ENCODE data around the gene GPR42. TPM values are rescaled to one million over a fixed set of nuclear protein-coding genes. Genes with fewer than 3 reads are reported as not detected.

Gene GPR42
- total RNA-seq, 1 donor from 2014 or later = not detected

- TF ChIP-seq CTCF (IDR thresholded peaks at IDR 0.05) = no peak
- no peaks in the 10 kb centered on the region for H3K4me1 ChIP-seq
- H3K36me3 ChIP-seq = no peaks in the 10 kb centered on the region
- intact Hi-C loops (cut with DNase I) = no loop called here
- DNase-seq = no peak
- H3K27me3 ChIP-seq = peaks cover 17% of the 10 kb centered on the region
- no peak for ATAC-seq
- no peak overlapping the region for H3K27ac ChIP-seq
- no peaks in the 10 kb centered on the region for H3K9me3 ChIP-seq
- no peak overlapping the region for H3K4me3 ChIP-seq
Observed at GRCh38 chr19:35330475-35330874, 40.4 kb upstream of the GPR42 start.

- intact Hi-C loops (cut with DNase I) = no loop called here
- Histone ChIP-seq H3K27me3 (peaks cover 17% of the 10 kb centered on the region), H3K9me3 (no peaks in the 10 kb centered on the region), H3K4me1 (no peaks in the 10 kb centered on the region), H3K27ac (no peak overlapping the region), H3K4me3 (no peak overlapping the region), H3K36me3 (no peaks in the 10 kb centered on the region)
- no peak for DNase-seq
- no peak for TF ChIP-seq CTCF (IDR thresholded peaks at IDR 0.05)
- ATAC-seq = no peak
Observed at GRCh38 chr19:35331551-35332214, 39.2 kb upstream of the GPR42 start.

GRCh38 chr19:35332817-35333216, 38.1 kb upstream of the GPR42 start:
- no peak for TF ChIP-seq CTCF (IDR thresholded peaks at IDR 0.05)
- no peak overlapping the region for H3K4me3 ChIP-seq
- no peaks in the 10 kb centered on the region for H3K4me1 ChIP-seq
- ATAC-seq (no peak), DNase-seq (no peak)
- H3K9me3 ChIP-seq = no peaks in the 10 kb centered on the region
- H3K27me3 ChIP-seq = peaks cover 17% of the 10 kb centered on the region
- intact Hi-C loops (cut with DNase I) = no loop called here
- H3K27ac ChIP-seq = no peak overlapping the region
- no peaks in the 10 kb centered on the region for H3K36me3 ChIP-seq

GRCh38 chr19:35334144-35334753, 36.6 kb upstream of the GPR42 start:
- Histone ChIP-seq H3K27ac (no peak overlapping the region), H3K4me1 (no peaks in the 10 kb centered on the region), H3K4me3 (no peak overlapping the region), H3K27me3 (peaks cover 17% of the 10 kb centered on the region), H3K9me3 (no peaks in the 10 kb centered on the region), H3K36me3 (no peaks in the 10 kb centered on the region)
- ATAC-seq (no peak), DNase-seq (no peak)
- intact Hi-C loops (cut with DNase I) = no loop called here
- TF ChIP-seq CTCF (IDR thresholded peaks at IDR 0.05) = no peak

GRCh38 chr19:35336166-35336955, 34.5 kb upstream of the GPR42 start:
- Histone ChIP-seq H3K27me3 (peaks cover 8% of the 10 kb centered on the region), H3K9me3 (no peaks in the 10 kb centered on the region), H3K4me1 (no peaks in the 10 kb centered on the region), H3K27ac (no peak overlapping the region), H3K4me3 (no peak overlapping the region), H3K36me3 (no peaks in the 10 kb centered on the region)
- no peak for ATAC-seq
- TF ChIP-seq CTCF (IDR thresholded peaks at IDR 0.05) = no peak
- no peak for DNase-seq
- intact Hi-C loops (cut with DNase I) = no loop called here
